Endothelial cell of umbilical vein (primary cell): ENCODE data around the gene DBF4. TPM values are rescaled to one million over a fixed set of nuclear protein-coding genes. Genes with fewer than 3 reads are reported as not detected.
A peak's percentile ranks its signal among the peaks of the same experiment; 100 is the strongest.

Source experiments
- BruUV-seq: library from RNA; stranded (reverse); fragments of 400-500 nt; replicated peaks from 2 replicates; lab custom pipeline; 2021; lab: Mats Ljungman, UMichigan
- CTCF ChIA-PET: fragments of 300-600, 350-600 bp; sonication (Branson Sonifier 250); formaldehyde crosslinking; loops from one replicate; lab custom pipeline; 2021; ENCODE audit warnings: antibody characterized with exemption, inconsistent platforms; lab: Charles Lee
- POLR2A ChIA-PET: fragments of 300-600, 350-600 bp; sonication (Branson Sonifier 250); formaldehyde crosslinking; loops from one replicate; lab custom pipeline; 2021; ENCODE audit warnings: antibody characterized with exemption, inconsistent platforms; lab: Charles Lee
- DNase-seq: peaks from one replicate; pipeline ENCODE4 v3.0.0-alpha.2; 2011; ENCODE audit warnings: low read depth, low spot score
- FAIRE-seq: peaks from 2 replicates; lab custom pipeline; 2011; peaks lifted over from hg19 to GRCh38; lab: Jason Lieb, UNC
- H2AFZ ChIP-seq: 2 replicates; pipeline ENCODE4 v1.6.0; 2012; ENCODE audit warnings: low read depth, low read length, control low read depth, inconsistent platforms
- H3K27ac ChIP-seq: 2 replicates; pipeline ENCODE4 v1.5.1; 2011; ENCODE audit warnings: low read depth, mild to moderate bottlenecking, control low read depth, low read length, moderate library complexity; ENCODE audit not compliant: insufficient read depth
- H3K27me3 ChIP-seq, 2 experiments: 2 replicates each; pipeline versions ENCODE4 v1.6.0 to v1.6.1; 2011; ENCODE audit warnings: low read length in 2 of 2, mixed read lengths in 1 of 2; ENCODE audit not compliant: control insufficient read depth in 2 of 2, insufficient read depth in 2 of 2
- H3K36me3 ChIP-seq, 2 experiments: 2 replicates in 1 of 2; 3 replicates in 1 of 2; pipeline ENCODE4 v1.5.1; 2011; ENCODE audit warnings: low read length in 2 of 2, mild to moderate bottlenecking in 1 of 2, moderate library complexity in 1 of 2; ENCODE audit not compliant: control insufficient read depth in 2 of 2, insufficient read depth in 2 of 2; ENCODE audit errors: extremely low read depth in 1 of 2
- H3K4me1 ChIP-seq: 3 replicates; pipeline ENCODE4 v1.5.1; 2011; ENCODE audit warnings: mild to moderate bottlenecking, low read length; ENCODE audit not compliant: control insufficient read depth, insufficient read depth; ENCODE audit errors: extremely low read depth
- H3K4me2 ChIP-seq: 2 replicates; pipeline ENCODE4 v1.6.1; 2011; ENCODE audit warnings: low read length, control low read depth, mixed read lengths; ENCODE audit not compliant: insufficient read depth
- H3K4me3 ChIP-seq, 3 experiments: fragments of 200-600 bp in 1 of 3; sonication (generic), shearing (Covaris generic) in 1 of 3; replicated peaks in 1 of 3; 2 replicates each; pipeline ENCODE4 v1.5.1; 2011 to 2016; ENCODE audit warnings: control low read depth in 3 of 3, low read length in 3 of 3, mild to moderate bottlenecking in 2 of 3, inconsistent platforms in 1 of 3, low read depth in 1 of 3, moderate library complexity in 1 of 3; ENCODE audit not compliant: insufficient read depth in 1 of 3
- H3K79me2 ChIP-seq: 2 replicates; pipeline ENCODE4 v1.6.0; 2012; ENCODE audit warnings: low read length, inconsistent platforms; ENCODE audit not compliant: control insufficient read depth, insufficient read depth
- H3K9ac ChIP-seq: replicated peaks from 2 replicates; pipeline ENCODE3; 2011; ENCODE audit warnings: low read length, control low read depth; ENCODE audit not compliant: insufficient read depth; ENCODE audit errors: extremely low read depth
- H3K9me1 ChIP-seq: replicated peaks from 3 replicates; pipeline ENCODE4 v1.6.0; 2011; ENCODE audit warnings: mild to moderate bottlenecking, low read length; ENCODE audit not compliant: control insufficient read depth, insufficient read depth; ENCODE audit errors: extremely low read depth
- H3K9me3 ChIP-seq: replicated peaks from 2 replicates; pipeline ENCODE4 v1.5.1; 2012; ENCODE audit warnings: low read length, inconsistent platforms; ENCODE audit not compliant: control insufficient read depth, insufficient read depth
- H4K20me1 ChIP-seq: replicated peaks from 2 replicates; pipeline ENCODE3; 2011; ENCODE audit warnings: mild to moderate bottlenecking, low read length; ENCODE audit not compliant: control insufficient read depth, insufficient read depth; ENCODE audit errors: extremely low read depth
- EZH2 ChIP-seq: IDR thresholded peaks from 2 replicates; pipeline ENCODE4 v1.6.1; 2012; ENCODE audit warnings: borderline replicate concordance, low read depth, mild to moderate bottlenecking, moderate library complexity, low read length, inconsistent platforms; ENCODE audit not compliant: severe bottlenecking
- GATA2 ChIP-seq: IDR thresholded peaks from 2 replicates; pipeline ENCODE4 v1.7.0; 2011; ENCODE audit warnings: low read depth, mild to moderate bottlenecking, moderate library complexity, mixed read lengths, low read length; ENCODE audit not compliant: insufficient read length, insufficient read depth
- JUN ChIP-seq: IDR thresholded peaks from 2 replicates; pipeline ENCODE4 v1.6.1; 2011; ENCODE audit warnings: borderline replicate concordance, low read depth; ENCODE audit not compliant: insufficient read length, insufficient read depth
- POLR2A ChIP-seq: IDR thresholded peaks from 2 replicates; pipeline ENCODE4 v1.6.1; 2012; ENCODE audit warnings: low read depth, mild to moderate bottlenecking, control low read depth, low read length
- POLR2AphosphoS5 ChIP-seq: IDR thresholded peaks from 2 replicates; pipeline ENCODE4 v1.6.1; 2012; ENCODE audit warnings: low read depth, mild to moderate bottlenecking, control low read depth, low read length, moderate library complexity; ENCODE audit not compliant: insufficient read depth
- dilution Hi-C: fragments of 300-500 bp; cut with MboI; formaldehyde crosslinking; loops from one replicate; pipeline ENCODE4 v1.15.0; 2019; ENCODE audit warnings: low sequenced_read_pairs; ENCODE audit not compliant: extremely low pct_ligation_motif_present
- intact Hi-C: fragments of 100-400 bp; cut with micrococcal nuclease; formaldehyde crosslinking; loops from one replicate; pipeline ENCODE4 v1.10.0; 2022
- polyA plus RNA-seq, 4 experiments: library from polyadenylated mRNA; depleted of rRNA in 3 of 4; stranded (reverse) in 3 of 4; unstranded in 1 of 4; fragments of >200 nt; gene quantifications; 2 replicates each; pipeline versions ENCODE4 v1.2.1 to v1.2.3, GENCODE V29; 2011 to 2012; ENCODE audit warnings: missing spikeins in 1 of 4
- total RNA-seq: library from RNA; stranded (reverse); gene quantifications from 2 replicates; pipeline ENCODE4 v1.2.3, GENCODE V29; 2021
- TF ChIP-seq, protein P1 (sequence below), 2 donors: IDR thresholded peaks; 1 replicate in 1 of 2; 2 replicates in 1 of 2; pipeline ENCODE4 v1.5.1; 2011; ENCODE audit warnings: low read length in 2 of 2, mild to moderate bottlenecking in 2 of 2, moderate library complexity in 2 of 2, control low read depth in 1 of 2, inconsistent platforms in 1 of 2, low read depth in 1 of 2; ENCODE audit not compliant: insufficient read depth in 1 of 2; ENCODE audit errors: extremely low read depth in 1 of 2

The DBF4 gene
- total and polyA plus RNA-seq, 2 donors (not counting 3 experiments of a cell fraction or from before 2014, with no cell fraction given) = 3.7 to 39.7 TPM

DNA sequence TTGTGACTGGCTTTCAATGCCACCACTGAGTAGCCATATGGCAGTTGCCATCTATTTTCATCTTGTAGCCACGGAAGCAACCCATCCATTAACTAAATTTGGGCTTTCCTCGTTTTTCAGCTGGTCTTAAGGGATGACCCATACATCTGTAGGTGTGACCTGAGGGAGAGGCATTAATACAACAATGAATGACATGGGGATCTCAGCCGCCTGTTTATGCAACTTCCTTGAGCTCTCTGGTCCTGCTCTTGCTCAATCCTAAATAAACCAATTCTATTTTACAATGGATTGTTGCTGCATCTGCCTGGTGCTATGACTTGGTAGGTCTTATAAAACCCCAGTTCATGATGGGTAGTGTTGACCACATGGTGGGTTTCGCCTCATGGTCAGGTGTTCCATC, 35.8 kb downstream of the DBF4 start:
- Histone ChIP-seq H2AFZ (no peak overlapping the region), H3K27ac (no peak overlapping the region), H3K4me2 (no peak overlapping the region), H3K9me3 (no peaks in the 10 kb centered on the region), H3K9me1 (no peaks in the 10 kb centered on the region), H3K4me3 (no peak overlapping the region), H4K20me1 (no peaks in the 10 kb centered on the region), H3K79me2 (no peaks in the 10 kb centered on the region), H3K27me3 (no peaks in the 10 kb centered on the region), H3K4me1 (no peaks in the 10 kb centered on the region), H3K9ac (no peak overlapping the region), H3K36me3 (no peaks in the 10 kb centered on the region)
- TSS peak; percentile 3 for BruUV-seq
- FAIRE-seq (no peak), DNase-seq (no peak)
- ChIA-PET CTCF (interaction anchor here (2.0 kb wide), 1 partner anchor 9 kb away, joined by 10 read pairs; no protein-coding TSS in a partner anchor), POLR2A (no interaction called here)
- TF ChIP-seq, protein P1, sequence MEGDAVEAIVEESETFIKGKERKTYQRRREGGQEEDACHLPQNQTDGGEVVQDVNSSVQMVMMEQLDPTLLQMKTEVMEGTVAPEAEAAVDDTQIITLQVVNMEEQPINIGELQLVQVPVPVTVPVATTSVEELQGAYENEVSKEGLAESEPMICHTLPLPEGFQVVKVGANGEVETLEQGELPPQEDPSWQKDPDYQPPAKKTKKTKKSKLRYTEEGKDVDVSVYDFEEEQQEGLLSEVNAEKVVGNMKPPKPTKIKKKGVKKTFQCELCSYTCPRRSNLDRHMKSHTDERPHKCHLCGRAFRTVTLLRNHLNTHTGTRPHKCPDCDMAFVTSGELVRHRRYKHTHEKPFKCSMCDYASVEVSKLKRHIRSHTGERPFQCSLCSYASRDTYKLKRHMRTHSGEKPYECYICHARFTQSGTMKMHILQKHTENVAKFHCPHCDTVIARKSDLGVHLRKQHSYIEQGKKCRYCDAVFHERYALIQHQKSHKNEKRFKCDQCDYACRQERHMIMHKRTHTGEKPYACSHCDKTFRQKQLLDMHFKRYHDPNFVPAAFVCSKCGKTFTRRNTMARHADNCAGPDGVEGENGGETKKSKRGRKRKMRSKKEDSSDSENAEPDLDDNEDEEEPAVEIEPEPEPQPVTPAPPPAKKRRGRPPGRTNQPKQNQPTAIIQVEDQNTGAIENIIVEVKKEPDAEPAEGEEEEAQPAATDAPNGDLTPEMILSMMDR (IDR thresholded peaks at IDR 0.05; ENCODE audit: extremely low read depth in 1 of 2, insufficient read depth in 1 of 2, low read depth in 1 of 2, low read length in 2 of 2) = no peak
- no peak for TF ChIP-seq POLR2A
- no peak for TF ChIP-seq EZH2
- no peak for TF ChIP-seq JUN
- intact Hi-C loops = no loop called here
- dilution Hi-C loops = no loop called here

DNA sequence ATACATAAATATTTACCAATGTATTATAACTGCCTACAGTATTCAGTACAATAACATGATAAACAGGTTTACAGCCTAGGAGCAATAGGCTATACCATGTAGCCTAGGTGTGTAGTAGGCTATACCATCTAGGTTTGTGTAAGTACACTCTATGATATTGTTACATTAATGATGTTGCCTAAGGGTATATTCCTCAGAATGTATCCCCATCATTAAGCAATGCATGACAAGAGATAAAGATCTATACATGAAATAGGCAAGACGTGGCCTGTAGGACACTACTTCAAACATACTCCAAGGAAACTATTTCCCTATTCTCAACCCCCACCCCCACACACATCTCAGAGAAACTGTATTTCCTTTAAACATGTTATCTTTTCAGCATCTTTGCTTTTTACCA, 42.4 kb downstream of the DBF4 start:
- Histone ChIP-seq H3K36me3 (no peaks in the 10 kb centered on the region), H4K20me1 (no peaks in the 10 kb centered on the region), H3K4me3 (no peak overlapping the region), H3K27ac (no peak overlapping the region), H3K4me2 (no peak overlapping the region), H3K9me3 (no peaks in the 10 kb centered on the region), H2AFZ (no peak overlapping the region), H3K79me2 (no peaks in the 10 kb centered on the region), H3K4me1 (no peaks in the 10 kb centered on the region), H3K9me1 (no peaks in the 10 kb centered on the region), H3K27me3 (no peaks in the 10 kb centered on the region), H3K9ac (no peak overlapping the region)
- dilution Hi-C loops = no loop called here
- no TSS peak for BruUV-seq
- FAIRE-seq (no peak), DNase-seq (no peak)
- ChIA-PET CTCF (interaction anchor here (2.4 kb wide), 1 partner anchor 193 kb away, joined by 5 read pairs; no protein-coding TSS in a partner anchor), POLR2A (no interaction called here)
- TF ChIP-seq, protein P1 (IDR thresholded peaks at IDR 0.05; ENCODE audit: extremely low read depth in 1 of 2, insufficient read depth in 1 of 2, low read depth in 1 of 2, low read length in 2 of 2) = no peak
- TF ChIP-seq POLR2AphosphoS5 (no peak), EZH2 (no peak), GATA2 (no peak)
- intact Hi-C loops = no loop called here
